GM21381 (cell line): Measurements from ENCODE around the gene G3BP2.
"Not testable (repeated sequence)": the region's sequence is repeated elsewhere in the genome, so short reads cannot be mapped to it uniquely, and the experiment has no call there.

Experiments
- ATAC-seq: cut with Tn5 transposase; IDR thresholded peaks from one replicate; pipeline ENCODE4 v1.9.1; 2021; ENCODE audit warnings: mild to moderate bottlenecking, moderate library complexity; ENCODE audit not compliant: unreplicated experiment

The G3BP2 gene

DNA sequence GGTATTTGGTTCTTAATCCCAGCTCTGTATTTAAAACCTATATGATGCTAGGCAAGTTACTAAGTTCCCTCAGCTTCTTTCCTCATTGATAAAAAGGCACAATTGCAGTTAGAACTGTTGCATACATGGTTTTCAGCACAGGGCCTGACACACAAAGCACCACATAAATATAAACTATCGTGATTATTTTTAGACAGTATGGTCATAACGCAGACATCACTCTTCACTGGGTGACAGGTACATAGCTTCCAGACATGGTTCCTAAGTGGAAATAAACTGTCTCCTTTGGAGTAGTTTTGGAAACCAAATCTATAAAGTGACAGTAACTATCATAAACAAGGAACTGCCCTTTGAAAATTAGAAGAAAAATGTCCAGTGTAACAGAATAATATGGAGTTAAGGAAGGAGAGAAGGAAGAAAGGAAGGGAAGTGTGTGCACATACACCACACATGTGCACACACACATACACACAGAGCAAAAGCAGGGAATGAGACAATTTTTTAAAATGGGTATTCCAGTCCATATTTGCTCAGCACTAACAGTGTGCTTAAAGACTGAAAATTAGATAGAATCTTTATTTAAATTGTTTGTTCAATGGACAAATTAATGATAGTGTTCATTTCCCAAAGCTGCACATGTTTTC is 12.5 kb upstream of the G3BP2 start:
- ATAC-seq = no peak

DNA sequence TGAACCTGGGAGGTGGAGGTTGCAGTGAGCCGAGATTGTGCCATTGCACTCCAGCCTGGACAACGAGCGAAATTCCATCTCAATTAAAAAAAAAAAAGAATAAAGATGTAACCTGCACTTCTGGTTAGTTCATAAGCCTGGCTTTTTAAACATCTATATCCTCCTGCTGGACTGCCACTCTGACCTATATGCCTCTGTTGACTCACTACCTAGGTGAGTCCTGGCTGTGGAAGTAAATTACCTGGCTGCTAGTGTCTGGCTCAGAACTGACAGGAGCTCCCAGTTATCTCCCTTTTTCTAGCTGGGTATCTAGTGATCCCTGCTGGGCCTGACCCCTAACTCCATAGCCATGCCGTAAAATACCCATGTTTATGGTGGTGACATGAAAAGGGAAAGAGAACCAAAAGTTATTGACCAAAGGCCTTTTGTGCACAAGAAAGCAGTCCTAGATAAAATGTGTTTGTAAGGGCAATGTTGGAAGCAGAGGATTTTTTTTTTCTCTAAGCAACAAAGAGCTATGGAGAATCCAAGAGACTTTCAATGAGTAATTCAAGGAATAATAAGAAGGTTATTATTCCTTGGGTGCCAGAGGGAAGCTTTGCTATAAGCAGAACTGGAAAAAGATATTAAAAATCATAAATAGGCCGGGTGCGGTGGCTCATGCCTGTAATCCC is 10.4 kb upstream of the G3BP2 start:
- ATAC-seq = no peak

DNA sequence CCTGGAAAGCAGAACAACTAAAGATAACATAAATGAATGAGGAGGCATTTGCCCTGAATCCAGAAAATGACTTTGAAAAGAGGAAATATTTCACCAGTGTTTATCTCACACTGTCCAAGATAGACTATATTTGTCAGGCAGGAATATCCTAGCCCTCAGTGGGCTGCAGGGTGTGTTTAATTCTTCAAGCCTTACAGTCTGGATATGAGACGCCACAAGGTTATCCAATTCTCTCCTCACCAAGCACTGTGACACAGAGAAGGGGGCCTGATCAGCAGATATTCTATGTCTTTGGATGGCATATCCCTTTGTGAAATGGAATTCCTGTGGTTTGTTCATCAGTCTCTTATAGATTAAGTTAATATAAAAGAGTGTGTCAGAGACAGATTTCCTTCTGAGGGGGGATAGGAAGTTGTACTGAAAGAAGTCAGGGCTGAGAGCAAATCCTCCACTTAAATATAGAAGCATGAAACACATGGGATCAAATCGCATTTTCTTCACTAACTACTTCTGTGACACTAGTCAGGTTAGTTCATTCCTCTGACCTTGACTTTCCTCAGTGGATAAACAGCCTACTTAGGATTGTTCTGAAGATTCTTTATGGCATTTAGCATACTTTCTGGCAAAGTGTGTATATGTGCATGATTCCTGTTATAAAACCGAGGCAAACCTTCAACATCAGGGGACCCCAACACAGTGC is 6.8 kb upstream of the G3BP2 start:
- no peak for ATAC-seq

DNA sequence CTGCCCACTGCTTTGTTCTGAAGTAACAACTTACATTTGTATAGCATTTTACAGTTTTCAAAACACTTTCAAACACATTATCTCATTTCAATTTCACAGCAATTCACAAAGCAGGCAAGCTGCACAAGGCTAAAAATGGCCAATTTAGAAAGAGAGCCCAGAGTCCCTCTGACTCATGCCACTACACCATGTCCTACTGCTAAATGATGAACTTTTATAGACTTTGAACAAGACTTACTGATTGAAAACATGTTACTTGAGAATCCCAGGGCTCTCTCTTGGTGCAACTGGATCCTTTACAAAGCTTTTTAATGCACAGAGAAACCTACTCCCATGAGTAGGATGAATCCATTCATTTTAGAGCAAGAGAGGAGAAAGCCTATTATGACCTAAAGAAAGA is 5.8 kb upstream of the G3BP2 start:
- no peak for ATAC-seq

DNA sequence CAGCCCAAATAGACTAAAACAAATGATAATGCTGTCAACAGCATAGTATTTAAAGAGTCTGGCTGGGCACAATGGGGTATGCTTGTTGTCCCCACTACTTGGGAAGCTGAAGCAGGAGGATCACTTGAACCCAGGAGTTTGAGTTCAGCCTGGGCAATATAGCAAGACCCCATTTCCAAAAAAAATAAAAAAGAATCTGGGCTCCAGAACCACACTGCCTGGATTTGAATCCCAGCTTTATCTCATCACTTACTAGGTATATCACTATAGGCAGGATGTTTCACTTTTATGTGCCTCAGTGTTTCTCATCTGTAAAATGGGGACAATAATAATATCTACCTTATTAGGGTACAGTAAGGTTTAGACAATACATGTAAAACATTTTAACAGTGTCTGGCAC is 5.3 kb upstream of the G3BP2 start:
- no peak for ATAC-seq

DNA sequence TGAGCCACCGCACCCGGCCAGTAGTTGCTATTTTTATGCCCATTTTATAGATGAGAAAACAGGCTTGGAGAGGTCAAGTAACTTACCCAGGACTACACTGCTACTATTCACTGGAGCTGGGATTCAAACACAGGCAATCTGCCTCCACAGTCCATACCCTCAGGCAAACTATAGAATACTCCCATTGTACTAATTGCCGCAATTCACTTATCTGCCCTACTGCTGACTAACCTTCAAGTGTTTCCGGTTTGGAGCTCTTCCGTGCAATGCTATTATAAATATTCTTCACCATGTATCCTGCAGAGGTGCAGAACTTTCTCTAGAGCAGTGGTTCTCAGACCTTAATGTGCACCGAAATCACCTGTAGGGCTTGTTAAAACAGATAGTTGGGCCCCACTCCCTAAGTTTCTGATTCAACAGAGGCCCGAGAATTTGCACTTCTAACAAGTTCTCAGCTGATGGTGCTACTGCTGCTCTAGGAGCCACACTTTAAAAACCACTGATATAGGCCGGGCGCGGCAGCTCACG is 1.9 kb upstream of the G3BP2 start:
- no peak for ATAC-seq

DNA sequence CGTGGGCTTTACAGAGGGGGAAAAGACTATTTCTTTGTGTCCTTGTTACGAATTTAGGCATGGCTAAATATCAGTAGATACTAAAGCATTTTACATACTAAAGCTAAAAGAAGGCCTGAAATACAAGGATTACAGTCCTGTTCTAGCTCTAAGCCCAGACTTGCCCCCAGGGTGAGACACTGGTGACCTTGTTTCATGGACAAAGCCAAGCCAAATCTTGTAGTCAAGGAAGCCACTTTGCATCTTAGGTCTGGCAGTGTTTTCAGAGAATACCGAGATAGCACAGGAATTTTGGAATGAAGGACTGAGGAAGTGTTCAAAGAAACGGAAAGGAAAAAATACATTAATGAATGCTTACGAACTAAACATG is 733 bp upstream of the G3BP2 start:
- ATAC-seq = no peak

DNA sequence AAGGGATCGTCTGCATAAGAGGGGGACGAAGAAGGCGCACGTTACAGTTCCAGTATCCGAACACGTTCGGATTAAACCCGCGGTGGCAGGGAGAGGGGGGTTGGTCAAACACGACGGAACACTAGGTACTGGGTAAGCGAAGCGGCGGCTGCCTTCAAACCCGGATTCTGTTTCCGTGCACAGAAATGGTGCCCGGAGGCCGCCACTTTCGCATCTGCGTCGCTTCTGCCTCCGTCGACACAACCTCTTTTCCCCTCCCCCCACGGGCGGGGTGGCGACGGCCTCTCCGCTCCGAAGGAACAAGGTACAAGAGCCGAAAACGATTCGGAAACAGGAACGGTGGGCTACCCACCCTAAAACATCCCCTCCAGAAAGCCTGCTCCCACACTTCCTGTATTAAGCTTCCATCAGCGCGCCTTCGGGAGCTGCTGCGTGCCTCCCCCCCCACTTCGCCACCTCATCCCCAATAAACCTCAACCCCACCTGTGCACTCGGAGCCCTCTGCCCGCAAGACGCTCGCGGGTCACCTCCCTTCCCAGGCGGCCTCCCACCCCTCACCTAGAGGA is 667 bp downstream of the G3BP2 start:
- peak; percentile 33 for ATAC-seq

DNA sequence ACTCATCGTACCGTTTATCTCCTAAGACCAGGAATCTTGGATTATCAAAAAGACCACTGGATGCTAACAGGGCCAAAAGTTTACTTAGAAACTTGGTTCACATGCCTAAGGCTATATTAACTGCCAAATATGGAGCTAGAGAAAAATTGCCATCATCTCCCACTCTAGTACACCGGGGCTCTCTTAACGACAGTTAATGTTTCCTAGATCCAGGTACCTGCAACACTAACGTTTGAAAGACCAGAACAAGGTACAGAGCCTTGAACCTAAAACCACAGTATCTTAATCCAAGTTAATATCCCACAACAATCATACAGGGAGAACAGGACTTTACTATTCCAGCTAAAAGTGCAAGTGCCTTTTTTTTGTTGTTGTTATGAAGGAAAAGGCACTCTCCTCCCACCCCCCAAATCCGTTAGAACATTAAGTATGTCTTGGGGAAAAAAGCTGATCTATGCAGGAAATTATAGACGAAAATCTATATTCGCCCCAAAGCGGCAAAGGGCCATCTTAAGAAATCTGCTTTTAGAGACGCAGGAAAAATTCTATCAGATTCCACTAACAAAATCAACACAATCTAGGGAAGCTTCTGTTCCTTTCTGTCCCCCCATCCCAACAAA is 1.3 kb downstream of the G3BP2 start:
- no peak for ATAC-seq

DNA sequence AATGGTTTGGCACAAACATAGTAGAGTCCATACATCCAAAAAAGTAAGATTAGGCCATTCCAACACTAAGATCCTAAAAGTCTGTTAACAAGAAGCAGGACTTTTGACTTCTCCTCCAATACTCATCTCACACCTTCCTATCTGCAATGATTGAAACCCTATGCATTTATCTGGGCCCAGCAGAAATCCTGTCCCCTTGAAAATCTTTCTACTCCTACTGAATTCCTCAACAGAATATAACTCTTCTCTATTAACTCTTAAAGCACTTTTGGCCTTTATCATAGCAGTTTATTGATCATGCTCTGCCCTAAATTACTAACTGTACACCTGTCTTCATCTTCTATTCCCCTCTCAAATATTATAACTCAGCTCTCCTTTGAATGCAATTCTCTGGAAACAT is 4.6 kb downstream of the G3BP2 start:
- no peak for ATAC-seq

DNA sequence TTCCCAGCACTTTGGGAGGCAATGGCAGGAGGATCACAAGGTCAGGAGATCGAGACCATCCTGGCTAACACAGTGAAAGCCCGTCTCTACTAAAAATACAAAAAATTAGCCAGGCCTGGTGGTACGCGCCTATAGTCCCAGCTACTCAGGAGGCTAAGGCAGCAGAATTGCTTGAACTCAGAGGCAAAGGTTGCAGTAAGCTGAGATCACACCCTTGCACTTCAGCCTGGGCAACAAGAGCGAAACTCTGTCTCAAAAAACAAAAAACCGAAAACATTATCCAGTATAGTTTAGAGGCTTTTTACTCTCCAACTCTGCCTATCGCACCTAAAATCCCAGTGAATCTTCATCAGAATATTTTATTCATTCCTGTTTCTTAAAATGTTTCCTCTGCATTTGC is 5.6 kb downstream of the G3BP2 start:
- ATAC-seq = not testable (repeated sequence)

DNA sequence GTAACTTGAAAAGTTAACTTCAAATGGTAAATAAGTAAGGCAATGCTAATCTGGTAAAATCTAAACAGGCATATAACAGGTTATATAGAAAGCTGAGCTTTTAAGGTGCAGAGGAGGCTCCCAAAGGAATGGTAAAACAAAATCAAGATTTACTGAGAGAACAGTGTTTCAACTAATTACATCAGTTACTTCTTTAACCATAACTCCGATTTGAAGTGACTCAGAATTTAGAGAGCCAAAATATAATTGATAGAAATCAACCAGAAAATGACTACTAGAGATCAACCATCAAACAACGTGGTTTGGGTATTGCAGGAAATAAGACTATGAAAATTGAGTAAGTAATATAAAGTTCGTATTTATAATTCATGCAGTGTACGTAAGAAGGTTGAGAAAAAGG is 6.9 kb downstream of the G3BP2 start:
- no peak for ATAC-seq

DNA sequence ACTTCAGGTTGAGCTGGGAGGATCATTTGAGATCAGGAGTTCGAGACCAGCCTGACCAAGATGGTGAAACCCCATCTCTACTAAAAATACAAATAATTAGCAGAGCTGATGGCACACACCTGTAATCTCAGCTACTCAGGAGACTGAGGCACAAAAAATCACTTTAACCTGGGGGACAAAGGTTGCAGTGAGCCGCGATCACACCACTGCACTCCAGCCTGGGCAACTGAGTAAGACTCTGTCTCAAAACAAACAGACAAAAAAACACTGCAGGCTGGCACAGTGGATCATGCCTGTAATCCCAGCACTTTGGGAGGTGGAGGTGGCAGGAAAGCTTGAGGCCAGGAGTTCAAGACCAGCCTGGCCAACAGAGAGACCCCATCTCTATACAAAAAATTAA is 8.6 kb downstream of the G3BP2 start:
- ATAC-seq = not testable (repeated sequence)

DNA sequence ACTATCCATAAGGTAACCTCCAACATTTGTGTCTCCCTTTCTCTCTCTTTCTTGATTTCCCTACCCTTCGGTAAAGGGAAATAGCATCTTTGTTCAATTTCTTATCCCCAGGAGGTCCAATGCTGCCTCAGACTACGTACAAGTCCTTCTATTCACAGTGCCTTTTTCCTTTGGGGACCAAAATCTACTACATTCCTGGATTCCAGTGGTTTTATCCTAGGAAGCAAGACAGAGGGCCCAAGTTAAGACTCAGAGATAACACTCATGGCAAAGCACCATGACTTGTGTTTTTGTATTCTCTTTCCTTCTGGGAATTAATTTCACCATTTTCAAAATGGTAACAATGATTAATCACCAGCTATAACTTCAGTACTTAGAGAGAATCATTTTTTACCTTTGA is 10.6 kb downstream of the G3BP2 start:
- ATAC-seq = no peak

DNA sequence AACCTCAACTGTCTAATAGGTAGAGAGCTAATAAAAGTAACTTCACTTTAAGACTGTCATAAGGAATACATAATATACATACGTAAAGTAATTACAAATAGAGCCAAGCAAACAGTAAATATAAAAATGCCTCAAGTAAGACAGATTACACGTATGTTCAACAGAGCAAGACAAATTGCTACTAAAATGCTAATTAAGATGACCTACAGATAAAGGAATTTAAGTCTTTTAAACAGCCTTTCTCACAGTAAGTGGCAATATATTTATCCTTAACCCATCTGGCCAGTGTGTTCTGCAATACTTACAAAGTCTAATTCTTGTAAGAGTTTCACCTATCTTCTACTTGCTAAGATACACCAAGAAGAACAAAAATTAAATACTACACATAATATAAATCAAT is 12.7 kb downstream of the G3BP2 start:
- ATAC-seq = no peak

DNA sequence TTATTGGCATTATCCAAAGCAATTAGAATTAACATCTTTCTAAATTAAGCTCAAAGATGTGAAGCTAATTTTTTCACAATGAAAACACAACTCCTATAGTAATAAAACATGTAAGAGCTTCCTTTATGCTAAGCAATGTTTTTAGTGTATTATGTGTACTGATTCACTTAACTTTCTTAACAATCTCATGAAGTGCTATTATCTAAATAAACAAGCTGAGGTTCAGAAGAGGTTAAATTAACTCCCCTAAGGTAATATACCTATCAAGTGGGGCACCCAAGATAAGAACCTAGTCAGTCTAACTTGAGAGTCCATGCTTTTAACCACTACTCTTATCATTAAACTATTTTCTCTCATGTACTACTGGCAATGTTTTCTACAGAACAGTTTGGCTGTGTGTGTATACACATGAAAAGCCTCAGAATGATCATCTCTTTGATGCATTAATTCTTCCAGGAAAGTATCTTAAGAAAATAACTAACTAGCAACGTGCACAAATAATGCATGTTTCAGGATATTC is 13.6 kb downstream of the G3BP2 start:
- no peak for ATAC-seq

DNA sequence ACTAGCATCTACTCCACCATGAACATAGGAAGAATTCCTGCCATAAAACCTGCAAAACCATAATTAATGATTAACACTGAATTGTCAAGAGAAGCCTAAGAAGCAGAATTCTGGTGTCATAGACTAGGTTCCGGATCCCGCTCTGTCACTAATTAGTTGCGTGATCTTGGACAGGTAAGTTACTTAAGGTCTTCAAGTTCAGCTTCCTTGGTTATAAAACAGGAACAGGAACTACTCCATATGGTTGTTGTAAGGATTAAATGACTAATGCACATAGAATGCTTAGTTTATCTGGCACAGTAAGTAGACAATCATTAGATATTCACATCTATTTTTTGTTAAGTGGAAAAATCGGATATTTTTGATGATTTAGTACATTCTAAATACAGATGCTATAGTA is 14.3 kb downstream of the G3BP2 start:
- no peak for ATAC-seq

DNA sequence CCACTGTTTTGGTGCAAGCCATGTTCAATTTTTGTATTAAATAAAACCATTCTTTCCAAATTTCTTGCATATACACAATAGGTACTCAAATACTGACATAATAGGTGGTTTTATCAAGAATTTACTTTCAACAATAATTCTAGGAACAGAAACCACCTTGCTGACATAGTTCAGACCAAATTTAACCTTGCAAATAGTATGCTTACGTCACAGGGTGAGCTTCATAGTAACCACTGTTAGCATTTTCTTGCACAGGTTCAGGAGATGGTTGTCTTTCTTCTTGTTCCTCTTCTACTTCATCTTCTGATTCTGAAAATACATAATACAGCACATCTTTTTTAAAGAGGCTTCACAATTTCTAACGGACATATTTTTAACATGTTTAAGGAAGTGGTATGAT is 17.6 kb downstream of the G3BP2 start:
- no peak for ATAC-seq

DNA sequence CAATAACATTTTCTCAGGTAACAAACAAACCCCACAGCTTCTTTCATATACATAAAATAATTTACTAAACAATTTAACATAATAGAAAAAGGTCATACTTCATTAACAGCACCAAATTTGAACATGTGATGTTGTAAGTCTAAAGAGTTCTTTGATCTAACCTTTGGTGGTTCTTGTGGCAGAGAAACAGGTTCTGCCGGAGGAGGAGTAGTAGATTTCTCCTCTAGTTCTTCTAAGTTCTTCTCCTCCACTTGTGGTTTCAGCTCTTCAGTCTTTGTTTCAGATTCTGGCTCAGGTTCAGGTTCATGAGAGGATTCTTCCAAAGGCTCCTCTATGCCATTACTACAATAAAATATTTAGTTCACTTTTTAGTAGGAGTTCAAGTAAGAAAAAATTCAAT is 18.3 kb downstream of the G3BP2 start:
- ATAC-seq = no peak

DNA sequence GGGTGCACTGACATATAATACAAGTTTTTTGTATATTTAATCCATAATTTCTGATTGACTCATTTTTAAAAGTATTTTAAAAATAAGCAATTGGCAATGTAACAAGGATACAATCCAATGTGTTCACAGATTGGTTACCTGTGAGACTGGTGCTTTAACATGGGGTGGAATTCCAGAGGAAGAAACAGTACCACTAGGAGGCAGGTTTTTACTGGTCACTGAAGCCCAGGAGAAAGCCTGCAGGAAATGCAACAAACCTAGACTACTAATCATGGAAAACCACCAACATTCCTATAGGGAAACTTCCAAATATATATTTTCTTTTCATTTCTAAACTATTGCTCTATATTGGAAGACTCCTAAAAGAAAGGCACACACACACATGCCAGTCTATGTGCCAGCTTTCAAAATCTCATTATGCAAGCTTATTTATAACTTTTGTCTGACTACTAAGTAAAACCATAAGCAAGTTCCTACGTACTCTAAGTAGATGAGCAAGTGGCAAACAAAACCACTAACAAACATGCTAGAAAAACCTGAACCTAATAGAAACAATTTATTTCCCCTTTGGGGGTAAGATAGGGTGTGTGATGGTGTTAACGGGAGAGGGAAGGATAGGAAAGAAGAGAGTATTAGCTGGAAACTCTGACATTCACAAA is 19.2 kb downstream of the G3BP2 start:
- no peak for ATAC-seq

DNA sequence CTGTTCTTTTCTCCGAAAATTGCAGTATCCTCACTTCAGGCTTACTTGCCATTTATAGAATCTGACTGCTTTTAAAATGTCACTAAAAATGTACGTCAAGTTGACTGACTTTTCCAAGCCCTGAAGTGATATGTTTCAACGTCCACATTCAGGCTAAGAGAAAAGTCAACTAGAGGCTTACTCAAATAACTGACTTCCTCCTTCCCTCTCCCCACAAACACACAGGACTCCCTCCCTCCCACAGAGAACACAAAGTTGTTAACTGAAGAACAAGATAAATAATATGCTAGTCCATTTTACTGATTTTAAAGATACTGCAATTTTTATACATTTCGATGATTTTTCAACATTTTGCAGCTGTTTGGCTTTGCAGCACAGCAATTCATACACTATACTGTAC is 29.1 kb downstream of the G3BP2 start:
- ATAC-seq = no peak
